Umbilical cord (tissue), 2 donors: ENCODE measurements around the gene CCDC124. TPM values are rescaled to one million over a fixed set of nuclear protein-coding genes. Genes with fewer than 3 reads are reported as not detected.

ENCODE experiments used
- DNase-seq: peaks from one replicate; pipeline ENCODE4 v3.0.0-alpha.2; 2015; ENCODE audit warnings: low spot score
- total RNA-seq: library from RNA; depleted of rRNA; stranded (reverse); fragments of >200 nt; gene quantifications from one replicate; pipeline ENCODE4 v1.2.3, GENCODE V29; 2014; ENCODE audit warnings: low replicate concordance; ENCODE audit not compliant: insufficient read depth

The CCDC124 gene
- total RNA-seq, 1 donor from 2014 or later, result 11.8 TPM

DNA sequence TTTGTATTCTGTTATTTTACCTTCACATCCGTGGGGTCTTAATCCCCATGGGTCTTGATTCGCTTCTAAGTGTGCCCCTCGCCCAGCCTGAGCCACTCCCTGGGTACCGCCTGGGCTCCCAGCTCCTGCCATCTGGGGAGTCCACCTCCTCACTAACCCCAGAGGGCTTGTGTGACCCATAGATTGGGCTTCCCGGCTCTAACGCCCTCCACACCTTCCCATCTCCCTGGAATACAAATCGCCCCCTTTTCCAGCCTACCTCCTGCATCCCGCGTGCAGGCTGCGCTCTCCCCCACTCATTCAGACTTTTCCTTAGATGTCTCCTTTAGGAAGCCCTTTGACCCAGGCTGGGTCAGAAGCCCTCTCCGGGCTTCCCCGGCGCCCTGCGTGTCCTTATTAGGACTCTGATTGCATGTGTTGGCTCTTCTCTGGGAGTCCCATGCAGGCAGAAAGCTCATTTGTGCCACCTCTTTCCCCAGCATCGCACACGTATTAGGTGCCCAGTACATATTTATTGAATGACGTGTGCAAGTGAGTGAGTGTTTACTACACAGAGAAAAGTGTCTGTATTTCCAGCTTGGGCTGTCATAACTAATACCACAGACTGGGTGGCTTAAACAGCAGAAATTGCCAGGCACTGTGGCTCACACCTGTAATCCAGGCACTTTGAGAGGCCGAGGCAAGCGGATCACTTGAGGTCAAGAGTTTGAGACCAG is 757 bp downstream of the CCDC124 start:
- DNase-seq, result no peak

DNA sequence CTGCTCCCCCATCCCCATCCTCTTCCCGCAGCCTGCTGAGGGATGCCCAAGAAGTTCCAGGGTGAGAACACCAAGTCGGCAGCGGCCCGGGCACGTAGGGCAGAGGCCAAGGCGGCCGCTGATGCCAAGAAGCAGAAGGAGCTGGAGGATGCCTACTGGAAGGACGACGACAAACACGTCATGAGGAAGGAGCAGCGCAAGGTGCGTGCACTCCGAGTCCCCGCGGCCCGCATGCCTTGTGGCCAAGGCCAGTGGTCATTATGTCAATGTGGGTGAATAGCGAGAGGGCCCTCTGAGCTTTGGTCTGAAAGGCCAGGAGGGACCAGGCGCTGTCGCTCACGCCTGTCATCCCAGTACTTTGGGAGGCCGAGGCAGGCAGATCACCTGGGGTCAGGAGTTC is 3.6 kb downstream of the CCDC124 start:
- DNase-seq, result no peak

DNA sequence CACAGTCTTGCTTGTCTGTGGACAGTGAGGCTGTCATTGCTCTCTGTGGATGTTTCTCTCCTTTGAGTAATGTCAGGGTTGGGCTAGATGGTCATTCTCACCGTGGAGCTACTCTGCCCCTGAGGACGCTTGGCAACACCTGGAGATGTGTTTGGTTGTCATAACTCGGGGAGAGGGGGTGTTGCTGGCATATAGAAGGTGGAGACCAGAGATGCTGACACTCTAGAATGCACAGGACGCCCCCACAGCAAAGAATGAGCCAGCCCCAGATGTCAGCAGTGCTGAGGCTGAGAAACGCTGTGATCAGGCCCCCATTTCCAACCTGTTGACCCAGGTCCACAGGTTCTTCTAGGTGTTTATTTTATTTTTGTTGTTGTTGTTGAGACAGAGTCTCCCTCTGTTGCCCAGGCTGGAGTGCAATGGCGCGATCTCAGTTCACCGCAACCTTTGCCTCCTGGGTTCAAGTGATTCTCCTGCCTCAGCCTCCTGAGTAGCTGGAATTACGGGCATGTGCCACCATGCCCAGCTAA is 4.6 kb downstream of the CCDC124 start:
- no peak for DNase-seq

DNA sequence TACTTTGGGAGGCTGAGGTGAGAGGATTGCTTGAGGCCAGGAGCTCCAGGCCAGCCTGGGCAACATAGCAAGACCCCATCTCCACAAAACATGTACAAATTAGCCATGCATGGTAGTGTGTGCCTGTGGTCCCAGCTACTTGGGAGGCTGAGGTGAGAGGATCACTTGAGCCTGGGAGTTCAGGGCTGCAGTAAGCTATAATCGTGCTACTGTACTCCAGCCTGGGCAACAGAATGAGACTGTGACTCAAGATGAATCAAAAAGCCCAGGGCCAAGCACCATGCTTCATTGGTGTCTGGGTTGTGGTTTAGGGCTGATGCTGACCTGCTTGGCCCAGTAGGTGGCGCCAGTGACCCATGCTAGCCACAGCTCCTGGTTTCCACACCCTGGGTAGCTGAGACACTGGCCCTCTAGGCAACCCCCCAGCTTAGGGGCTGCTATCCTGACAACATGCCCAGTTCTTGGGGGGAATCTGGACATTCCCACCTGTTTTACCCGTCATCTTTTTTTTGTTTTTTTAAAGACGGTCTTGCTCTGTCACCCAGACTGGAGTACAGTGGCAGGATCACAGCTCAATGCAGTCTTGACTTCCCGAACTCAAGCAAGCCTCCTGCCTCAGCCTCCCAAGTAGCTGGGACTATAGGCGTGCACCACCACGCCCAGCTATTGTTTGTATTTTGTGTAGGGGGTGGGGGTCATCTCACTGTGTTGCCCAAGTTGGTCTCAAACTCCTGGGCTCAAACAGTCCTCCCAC is 5.5 kb downstream of the CCDC124 start:
- DNase-seq, result peak; percentile 63

DNA sequence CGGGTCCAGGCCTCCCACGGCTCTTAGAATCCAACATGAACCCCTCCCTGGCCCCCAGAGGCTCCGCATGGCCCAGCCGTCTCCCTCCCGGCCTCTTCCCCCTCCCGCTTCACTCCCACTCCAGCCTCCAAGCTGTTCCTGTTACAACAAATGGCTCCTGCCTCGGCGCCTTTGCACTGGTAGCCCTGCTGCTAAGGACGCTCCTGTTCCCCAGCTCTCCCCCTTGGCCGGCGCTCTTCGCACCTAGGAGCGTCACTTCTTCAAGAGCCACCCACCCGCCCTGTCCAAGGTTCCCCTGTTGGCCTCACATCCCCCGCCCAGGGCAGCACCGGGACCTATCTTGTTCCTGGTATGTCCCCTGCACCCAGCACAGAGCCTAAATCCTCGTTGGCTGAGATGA is 9.4 kb downstream of the CCDC124 start:
- no peak for DNase-seq

DNA sequence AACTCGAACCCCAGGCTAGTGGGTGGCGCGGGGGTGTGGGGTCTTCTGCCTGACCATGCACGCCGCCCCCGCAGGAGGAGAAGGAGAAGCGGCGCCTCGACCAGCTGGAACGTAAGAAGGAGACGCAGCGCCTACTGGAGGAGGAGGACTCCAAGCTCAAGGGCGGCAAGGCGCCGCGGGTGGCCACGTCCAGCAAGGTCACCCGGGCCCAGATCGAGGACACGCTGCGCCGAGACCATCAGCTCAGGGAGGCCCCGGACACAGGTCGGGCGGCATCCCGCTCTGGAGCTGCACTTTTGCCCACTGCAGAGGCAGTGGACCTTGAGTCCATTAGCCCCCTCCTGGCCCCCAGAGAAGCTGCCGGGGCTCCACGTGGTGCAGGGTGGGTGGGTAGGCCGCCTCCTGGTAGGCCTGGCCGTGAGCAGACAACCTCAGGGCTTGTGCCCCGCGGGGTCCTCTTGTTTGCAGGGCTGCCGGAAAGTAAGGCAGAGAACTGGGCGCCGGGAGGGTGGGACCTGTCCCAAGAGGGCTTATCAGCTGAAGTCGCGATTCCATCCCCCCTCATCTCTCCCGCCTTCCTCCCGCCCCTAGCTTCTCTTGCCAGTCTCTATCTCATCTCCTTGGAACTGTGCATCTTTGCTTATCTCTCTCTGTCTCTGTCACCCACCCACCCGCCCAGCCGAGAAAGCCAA is 9.9 kb downstream of the CCDC124 start:
- peak; percentile 37 for DNase-seq

DNA sequence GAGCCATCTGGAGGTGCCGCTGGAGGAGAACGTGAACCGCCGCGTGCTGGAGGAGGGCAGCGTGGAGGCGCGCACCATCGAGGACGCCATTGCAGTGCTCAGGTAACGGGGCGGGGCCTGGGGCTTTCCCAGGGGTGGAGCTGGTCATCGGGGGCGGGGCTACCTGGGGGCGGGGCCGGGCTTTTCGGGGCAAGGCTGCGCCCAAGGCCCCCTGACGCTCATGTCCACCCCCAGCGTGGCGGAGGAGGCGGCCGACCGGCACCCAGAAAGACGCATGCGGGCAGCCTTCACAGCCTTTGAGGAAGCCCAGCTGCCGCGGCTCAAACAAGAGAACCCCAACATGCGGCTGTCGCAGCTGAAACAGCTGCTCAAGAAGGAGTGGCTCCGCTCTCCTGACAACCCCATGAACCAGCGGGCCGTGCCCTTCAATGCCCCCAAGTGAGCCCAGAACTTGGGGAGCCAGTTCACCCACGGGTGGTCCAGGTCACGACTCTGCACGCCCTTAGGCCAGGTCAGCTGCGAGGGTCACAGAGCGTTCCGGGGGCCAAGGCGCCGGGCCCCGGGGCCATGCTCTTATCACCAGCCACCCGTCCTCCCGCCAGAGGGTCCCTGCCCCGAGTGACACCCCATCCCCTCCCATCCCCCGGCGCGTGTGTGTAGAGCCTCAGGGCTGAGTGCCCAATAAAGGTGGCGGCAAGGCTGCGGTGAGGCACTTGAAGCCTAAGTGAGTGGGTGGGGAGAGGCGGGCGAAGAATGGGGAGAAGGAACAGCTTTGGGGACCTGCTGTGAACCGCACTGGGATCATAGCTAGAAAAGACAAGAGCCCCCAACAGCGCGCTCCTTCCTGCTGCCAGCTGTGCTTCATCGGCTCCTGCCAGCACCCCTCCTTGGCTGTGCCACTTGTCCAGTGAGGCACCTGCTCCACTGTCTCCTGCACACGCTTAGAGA is 10.7 kb downstream of the CCDC124 start:
- no peak for DNase-seq

DNA sequence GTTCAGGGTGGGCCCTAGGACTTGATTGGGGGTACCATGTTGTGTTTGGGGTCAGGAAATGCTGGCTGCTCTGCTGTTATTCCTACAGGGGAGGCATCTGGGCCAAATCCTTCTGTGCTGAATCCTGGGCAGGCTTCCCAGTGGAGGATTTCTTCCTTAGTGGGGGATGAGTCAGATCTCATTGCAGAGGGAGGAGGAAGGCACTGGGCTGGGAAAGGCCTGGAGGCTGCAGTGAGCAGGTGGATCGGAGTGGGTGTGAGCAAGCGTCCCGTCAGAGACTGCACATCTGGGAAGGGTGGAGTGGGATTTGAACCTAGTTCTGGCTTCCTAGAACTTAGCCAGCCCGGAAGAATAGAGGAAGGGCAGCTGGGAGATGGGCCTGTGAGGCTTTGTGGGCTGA is 11.5 kb downstream of the CCDC124 start:
- peak; percentile 91 for DNase-seq

DNA sequence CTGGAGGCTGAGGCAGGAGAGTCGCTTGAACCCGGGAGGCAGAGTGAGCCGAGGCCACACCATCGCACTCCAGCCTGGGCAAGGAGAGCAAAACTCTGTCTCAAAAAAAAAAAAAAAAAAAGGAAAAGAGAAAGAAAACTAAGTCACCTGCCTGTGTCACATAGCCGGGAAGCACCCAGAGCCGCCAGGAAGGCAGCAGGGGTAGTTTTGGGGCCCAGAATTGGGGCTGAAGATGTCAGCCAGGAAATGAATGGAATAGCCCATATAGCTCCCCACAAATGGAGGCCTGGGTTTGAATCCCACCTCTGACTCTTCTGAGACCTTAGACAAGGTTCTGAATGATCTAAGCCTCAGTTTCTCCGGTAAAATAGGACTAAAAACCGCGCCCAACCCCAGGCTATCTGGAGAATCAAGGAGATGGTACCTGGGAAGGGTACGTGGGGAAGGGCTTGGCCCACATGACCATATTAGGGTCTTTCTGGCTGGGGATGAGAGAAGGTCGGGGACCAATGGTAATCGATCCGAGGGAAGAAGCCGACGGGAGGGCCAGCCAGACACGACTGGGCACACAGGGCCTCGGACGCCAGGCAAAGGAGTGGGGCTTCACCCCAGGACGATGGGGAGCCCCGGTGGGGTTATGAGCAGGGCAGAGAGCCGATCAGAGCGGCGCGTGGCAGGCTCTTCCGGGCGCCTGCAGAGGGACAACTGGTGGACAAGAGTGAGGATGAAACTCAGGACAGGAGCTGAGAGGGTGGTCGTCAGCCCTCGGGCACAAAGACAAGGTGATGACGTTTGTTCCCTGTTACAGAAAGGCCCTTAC is 14.4 kb downstream of the CCDC124 start:
- DNase-seq, result no peak

DNA sequence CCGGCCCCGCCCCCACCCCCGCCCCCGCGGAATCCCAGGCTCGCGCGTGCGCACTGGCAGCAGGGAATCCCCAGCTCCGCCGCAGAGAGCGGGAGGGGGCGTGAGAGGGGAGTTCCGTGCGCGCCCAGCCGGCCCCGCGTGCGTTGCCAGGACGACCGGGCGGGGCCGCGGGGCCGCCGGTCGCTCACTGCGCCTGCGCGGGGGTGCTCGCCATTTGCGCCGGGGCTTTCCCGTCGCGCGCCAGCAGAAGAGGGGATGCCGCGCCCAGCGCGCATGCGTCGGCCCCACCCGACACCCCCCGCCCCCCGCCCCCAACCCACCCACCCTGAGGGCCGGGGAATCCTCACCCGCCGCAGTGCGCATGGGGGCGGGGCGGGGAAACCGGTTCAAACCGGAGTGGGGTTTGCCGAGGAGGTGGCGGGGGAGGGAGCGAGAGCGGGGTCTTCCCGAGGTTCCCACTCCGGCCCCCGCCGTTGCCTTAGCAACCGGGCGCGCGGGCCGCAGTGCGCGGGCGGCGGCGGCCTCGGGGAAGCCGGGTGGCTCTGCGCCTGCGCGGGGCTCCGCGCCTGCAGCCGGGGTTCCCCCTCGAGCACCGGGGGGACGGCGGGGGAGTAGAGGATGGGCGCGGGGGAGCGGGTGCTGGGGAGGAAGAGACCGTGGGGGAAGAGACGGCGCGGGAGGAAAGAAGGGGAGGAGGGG is 15.1 kb downstream of the CCDC124 start:
- peak; percentile 96 for DNase-seq

DNA sequence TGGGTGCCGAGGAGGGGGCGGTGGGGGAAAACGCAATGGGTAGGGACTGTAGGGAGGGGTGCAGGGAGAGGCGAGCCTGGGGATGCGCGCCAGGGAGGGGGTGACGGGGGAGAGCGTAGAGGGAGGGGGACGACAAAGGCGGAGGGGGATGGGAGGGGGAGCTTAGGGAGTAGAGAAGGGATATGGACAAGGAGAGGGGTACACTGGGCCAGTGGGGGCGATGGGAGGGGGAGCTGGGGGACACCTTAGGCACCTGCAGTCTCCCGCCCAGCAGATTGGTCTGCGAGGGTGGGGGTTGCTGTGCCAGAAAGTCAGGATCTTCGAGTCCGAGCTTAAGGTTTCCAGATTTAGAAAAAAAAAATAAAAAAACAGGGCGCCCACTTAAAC is 15.7 kb downstream of the CCDC124 start:
- DNase-seq, result no peak

DNA sequence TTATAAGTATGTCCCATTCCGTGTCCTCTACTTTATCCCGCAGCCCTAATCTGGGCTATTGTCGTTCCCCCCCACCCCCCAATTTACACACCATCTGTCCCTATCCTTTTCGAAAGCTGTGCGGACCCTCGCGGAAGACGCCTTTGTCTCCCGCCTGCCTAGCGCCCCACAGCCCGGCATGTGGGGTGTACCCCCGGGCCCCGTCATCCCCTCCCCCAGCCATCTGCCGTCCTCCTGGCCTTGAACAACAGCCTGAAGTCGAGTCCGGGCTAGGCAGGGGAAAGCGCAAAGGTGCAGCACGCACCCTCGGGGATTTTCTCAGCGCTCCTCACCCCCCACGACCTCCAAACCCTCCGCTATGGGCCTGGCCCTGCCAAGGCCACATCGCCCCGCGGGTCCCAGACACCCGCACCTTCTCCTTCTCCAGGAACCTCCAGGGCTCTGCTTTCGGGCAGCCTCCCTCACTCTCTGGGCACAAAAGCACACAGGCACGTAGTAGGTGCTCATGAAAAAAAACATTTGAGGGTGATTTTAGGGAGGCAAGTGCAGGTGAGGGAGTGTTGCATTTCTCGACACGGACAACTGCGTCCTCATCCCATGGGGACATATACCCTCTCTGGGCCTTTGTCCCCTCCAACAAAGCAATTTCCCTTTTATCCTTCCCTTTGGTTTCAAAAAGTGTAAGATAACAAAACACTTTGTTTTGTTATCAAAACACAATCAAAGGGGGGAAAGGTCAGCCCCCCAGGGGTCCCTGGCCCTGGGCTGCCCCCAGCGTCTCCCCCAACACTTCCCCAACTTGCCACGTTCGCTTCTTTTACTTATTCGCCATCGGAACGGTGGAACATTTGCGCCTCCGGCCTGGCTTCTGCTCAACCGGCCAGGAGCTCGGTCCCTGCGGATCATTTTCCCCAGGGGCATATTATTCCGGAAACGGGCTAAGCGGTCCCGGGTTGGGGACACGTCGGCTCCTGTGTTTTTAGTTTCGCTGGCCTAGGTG is 16.4 kb downstream of the CCDC124 start:
- DNase-seq, result no peak

DNA sequence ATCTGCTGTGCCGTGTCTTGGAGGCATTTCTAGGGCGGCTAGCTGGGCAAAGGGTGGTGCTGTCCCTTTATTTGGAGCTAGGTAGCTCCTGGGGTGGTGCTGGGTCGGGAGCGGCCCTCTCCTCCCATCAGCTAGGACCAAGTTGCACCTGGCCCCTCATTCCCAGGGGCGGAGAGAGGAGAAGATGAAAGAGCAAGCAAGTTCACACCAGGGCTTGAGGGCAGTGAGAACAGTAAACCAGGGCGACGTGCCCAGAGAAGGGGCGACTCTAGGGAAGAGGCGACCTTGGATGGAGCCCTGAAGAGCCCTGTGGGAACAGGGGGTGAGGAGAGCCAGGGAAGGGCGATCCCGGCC is 17.1 kb downstream of the CCDC124 start:
- DNase-seq, result no peak

DNA sequence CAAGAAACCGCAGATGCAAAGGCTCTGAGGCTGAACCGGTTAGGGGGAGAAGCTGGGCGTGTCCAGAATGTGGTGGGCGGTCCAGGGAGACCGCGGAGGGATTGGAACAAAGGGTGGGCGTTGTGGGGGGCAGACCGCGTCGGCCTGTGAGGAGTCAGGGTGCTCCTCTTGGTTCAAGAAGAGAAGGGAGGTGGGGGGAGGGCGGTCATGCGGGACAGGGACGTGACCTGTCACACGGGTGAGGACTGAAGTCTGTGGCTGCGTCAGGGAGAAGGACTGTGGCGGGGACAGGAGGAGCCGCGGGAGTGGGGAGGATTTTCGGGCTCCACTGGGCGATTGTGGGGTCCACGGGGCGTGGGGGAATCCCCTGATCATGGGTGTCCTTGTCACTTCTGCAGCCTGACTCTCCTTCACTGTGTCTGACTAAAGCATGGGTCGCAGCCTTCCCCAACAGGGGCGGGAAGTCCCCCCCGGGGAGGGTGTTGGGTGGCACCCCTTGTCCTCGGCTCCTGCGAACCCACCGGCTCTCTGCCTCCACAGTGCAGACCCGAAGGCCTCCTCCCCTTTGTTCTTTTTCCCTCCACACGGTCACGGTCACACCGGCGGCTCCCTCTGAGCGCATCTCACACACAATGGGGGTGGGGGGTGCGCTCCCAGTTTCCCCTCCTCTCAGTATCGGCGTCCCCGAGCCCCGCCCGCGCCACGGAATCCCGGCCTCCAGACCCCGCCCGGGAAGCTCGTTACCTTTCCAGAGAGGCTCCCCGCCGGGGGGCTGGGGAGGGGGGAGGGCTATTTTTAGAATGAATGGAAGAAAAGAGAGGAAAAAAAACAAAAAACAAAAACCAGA is 17.7 kb downstream of the CCDC124 start:
- no peak for DNase-seq

DNA sequence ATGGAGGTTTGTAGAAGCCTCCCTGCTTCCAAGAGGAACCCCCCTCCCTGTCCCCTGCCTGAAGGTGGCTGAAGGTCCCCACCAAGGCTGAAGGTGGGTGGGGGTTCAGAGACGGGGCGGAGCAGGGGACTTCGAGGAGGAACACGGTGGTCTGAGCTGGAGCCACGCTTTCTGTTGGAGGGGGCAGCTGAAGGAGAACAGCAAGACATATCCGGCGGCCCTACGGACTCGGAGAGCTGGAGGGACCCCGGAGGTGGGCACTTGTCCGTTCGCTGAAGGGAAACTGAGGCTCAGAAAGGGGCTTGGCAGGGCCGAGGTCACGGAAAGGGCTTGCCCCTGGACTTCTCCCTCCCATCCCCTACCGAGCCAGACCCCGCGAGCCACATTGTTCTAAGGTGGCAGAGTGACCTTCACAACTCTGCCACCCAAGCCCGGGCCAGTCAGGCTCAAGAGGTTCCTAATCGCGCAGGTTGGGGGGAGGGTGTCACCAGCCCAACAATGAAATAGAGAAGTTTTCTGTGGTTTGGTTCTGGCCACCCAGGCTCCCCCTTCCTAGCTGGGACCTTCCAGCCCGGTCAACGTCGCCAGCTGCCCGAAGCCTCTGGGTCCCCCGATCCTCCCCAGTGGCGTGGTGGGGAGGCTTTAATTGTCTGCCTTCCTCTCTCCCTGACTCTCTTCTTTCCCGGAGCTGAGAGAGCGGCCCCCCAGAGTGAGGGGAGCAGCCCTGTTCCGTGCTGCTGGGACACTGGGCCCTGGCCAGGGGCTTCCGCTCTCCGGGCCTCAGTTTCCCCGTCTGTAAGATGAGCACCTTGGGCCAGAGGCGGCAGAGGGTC is 18.6 kb downstream of the CCDC124 start:
- DNase-seq, result no peak
